GM23338 (cell line): ENCODE data around the gene GNAO1.

Experiments used
- CREB1 ChIP-seq: fragments of 250-450 bp; sonication (Bioruptor Pico); IDR thresholded peaks from 2 replicates; pipeline ENCODE4 v1.5.0; 2020; ENCODE audit warnings: low read depth, mild to moderate bottlenecking, moderate library complexity
- CTCF ChIP-seq, 2 experiments: fragments of 200-600 bp in 1 of 2; sonication (generic) in 1 of 2; conservative IDR thresholded peaks; 2 replicates each; pipeline versions ENCODE4 v1.5.1 to v1.6.1; 2016 to 2017; ENCODE audit warnings: antibody characterized with exemption in 2 of 2, low read depth in 2 of 2, mild to moderate bottlenecking in 2 of 2, moderate library complexity in 1 of 2
- ETS1 ChIP-seq: IDR thresholded peaks from 2 replicates; pipeline ENCODE4 v1.6.1; 2016; ENCODE audit warnings: antibody characterized with exemption
- EZH2 ChIP-seq: fragments of 200-600 bp; sonication (generic); IDR thresholded peaks from one replicate; pipeline ENCODE4 v1.8.0; 2017; ENCODE audit warnings: antibody characterized with exemption, mild to moderate bottlenecking, low read depth; ENCODE audit not compliant: unreplicated experiment
- EZH2phosphoT487 ChIP-seq: fragments of 200-600 bp; sonication (generic); IDR thresholded peaks from one replicate; pipeline ENCODE4 v1.8.1; 2018; ENCODE audit warnings: antibody characterized with exemption; ENCODE audit not compliant: unreplicated experiment
- POLR2AphosphoS5 ChIP-seq: IDR thresholded peaks from 2 replicates; pipeline ENCODE4 v1.6.1; 2016; ENCODE audit warnings: antibody characterized with exemption, low read depth
- REST ChIP-seq: IDR thresholded peaks from one replicate; pipeline ENCODE4 v1.6.1; 2018; ENCODE audit warnings: antibody characterized with exemption; ENCODE audit not compliant: unreplicated experiment
- STAT1 ChIP-seq: IDR thresholded peaks from one replicate; pipeline ENCODE4 v1.6.1; 2016; ENCODE audit warnings: antibody characterized with exemption; ENCODE audit not compliant: unreplicated experiment
- ZNF114 ChIP-seq: fragments of 250-450 bp; sonication (Bioruptor Pico); IDR thresholded peaks from 2 replicates; pipeline ENCODE4 v1.5.0; 2020; ENCODE audit warnings: mild to moderate bottlenecking, moderate library complexity
- ZNF462 ChIP-seq: fragments of 250-450 bp; sonication (Bioruptor Pico); IDR thresholded peaks from 2 replicates; pipeline ENCODE4 v1.5.0; 2020; ENCODE audit warnings: mild to moderate bottlenecking, moderate library complexity

- TF ChIP-seq REST (no peak), CTCF (conservative IDR thresholded peaks at IDR 0.05; ENCODE audit: low read depth in 2 of 2) (no peak), POLR2AphosphoS5 (no peak), EZH2 (no peak), STAT1 (no peak), EZH2phosphoT487 (no peak), CREB1 (no peak), ETS1 (no peak), ZNF114 (CRISPR knock-in tag) (no peak), ZNF462 (no peak)
Measured at GRCh38 chr16:56262148-56262547, 70.9 kb downstream of the GNAO1 start.
